ENCODE results near the gene FAM110A. TPM values are rescaled to one million over a fixed set of nuclear protein-coding genes. Genes with fewer than 3 reads are reported as not detected.
"Not testable (repeated sequence)": the region's sequence is repeated elsewhere in the genome, so short reads cannot be mapped to it uniquely, and the experiment has no call there.

Gene FAM110A
- total RNA-seq, 2 donors from 2014 or later = 7.4 to 11.5 TPM

GRCh38 chr20:821046-821730 lies 12.3 kb upstream of the FAM110A start:
- intact Hi-C loops (cut with DNase I, micrococcal nuclease) = no loop called here
- DNase-seq (no peak), ATAC-seq (no peak)

GRCh38 chr20:821731-822065 lies 11.8 kb upstream of the FAM110A start:
- intact Hi-C loops (cut with DNase I, micrococcal nuclease) = no loop called here
- DNase-seq (no peak), ATAC-seq (no peak)

- intact Hi-C loops (cut with DNase I, micrococcal nuclease) = no loop called here
- ATAC-seq (peak; percentile 66), DNase-seq (no peak)
Measured at GRCh38 chr20:822651-823573, 10.6 kb upstream of the FAM110A start.

GRCh38 chr20:823574-823902 lies 10.0 kb upstream of the FAM110A start:
- ATAC-seq (no peak), DNase-seq (no peak)
- intact Hi-C loops (cut with DNase I, micrococcal nuclease) = no loop called here

GRCh38 chr20:824490-824889 lies 9.0 kb upstream of the FAM110A start:
- peak; percentile 14 for ATAC-seq
- intact Hi-C loops (cut with DNase I, micrococcal nuclease) = no loop called here
- no peak for DNase-seq

GRCh38 chr20:824916-825315 lies 8.6 kb upstream of the FAM110A start:
- intact Hi-C loops (cut with DNase I, micrococcal nuclease) = no loop called here
- no peak for ATAC-seq
- no peak for DNase-seq

GRCh38 chr20:825710-826421 lies 7.6 kb upstream of the FAM110A start:
- intact Hi-C loops (cut with DNase I, micrococcal nuclease) = no loop called here
- ATAC-seq (no peak), DNase-seq (no peak)

- intact Hi-C loops (cut with DNase I, micrococcal nuclease) = no loop called here
- DNase-seq (no peak), ATAC-seq (no peak)
Measured at GRCh38 chr20:826695-827323, 6.7 kb upstream of the FAM110A start.

GRCh38 chr20:827981-828380 lies 5.5 kb upstream of the FAM110A start:
- DNase-seq; intact Hi-C loops (cut with DNase I, micrococcal nuclease): not testable (repeated sequence)

GRCh38 chr20:828987-829386 lies 4.5 kb upstream of the FAM110A start:
- intact Hi-C loops (cut with DNase I, micrococcal nuclease) = no loop called here
- DNase-seq (no peak), ATAC-seq (no peak)

More at GRCh38 chr20:827981-828380, 5.5 kb upstream of the FAM110A start:
- not testable (repeated sequence) for ATAC-seq

- intact Hi-C loops (cut with DNase I, micrococcal nuclease) = no loop called here
- no peak for DNase-seq
- ATAC-seq = no peak
Measured at GRCh38 chr20:829551-829950, 4.0 kb upstream of the FAM110A start.

GRCh38 chr20:830011-830521 lies 3.4 kb upstream of the FAM110A start:
- DNase-seq (no peak), ATAC-seq (no peak)
- intact Hi-C loops (cut with DNase I, micrococcal nuclease) = no loop called here

- no peak for DNase-seq
- intact Hi-C loops (cut with DNase I, micrococcal nuclease) = no loop called here
- ATAC-seq = no peak
Measured at GRCh38 chr20:831251-831650, 2.3 kb upstream of the FAM110A start.

GRCh38 chr20:831956-832355 lies 1.6 kb upstream of the FAM110A start:
- ATAC-seq (no peak), DNase-seq (no peak)
- intact Hi-C loops (cut with DNase I, micrococcal nuclease) = no loop called here

GRCh38 chr20:833121-833449 lies 430 bp upstream of the FAM110A start:
- no peak for DNase-seq
- no peak for ATAC-seq
- intact Hi-C loops (cut with DNase I, micrococcal nuclease) = no loop called here

GRCh38 chr20:834151-834746 lies 734 bp downstream of the FAM110A start:
- intact Hi-C loops (cut with DNase I, micrococcal nuclease) = no loop called here
- DNase-seq (no peak), ATAC-seq (peak; percentile 7)

GRCh38 chr20:835608-836045 lies 2.1 kb downstream of the FAM110A start:
- DNase-seq = no peak
- ATAC-seq = no peak
- intact Hi-C loops (cut with DNase I, micrococcal nuclease) = no loop called here

- ATAC-seq = no peak
- intact Hi-C loops (cut with DNase I, micrococcal nuclease) = no loop called here
- DNase-seq = no peak
Measured at GRCh38 chr20:836190-836589, 2.7 kb downstream of the FAM110A start.

GRCh38 chr20:839015-839414 lies 5.5 kb downstream of the FAM110A start:
- intact Hi-C loops (cut with DNase I, micrococcal nuclease) = no loop called here
- DNase-seq (no peak), ATAC-seq (no peak)

All from left colon (tissue), 2 donors.